GM12891 (cell line): Measurements from ENCODE around the gene ST7.

Experiments
- POLR2A ChIP-seq: IDR thresholded peaks from 2 replicates; pipeline ENCODE4 v1.6.1; 2011; ENCODE audit warnings: low read depth, low read length, control low read depth
- SPI1 ChIP-seq: IDR thresholded peaks from 2 replicates; pipeline ENCODE4 v1.6.1; 2011; ENCODE audit warnings: low read depth, low read length, control low read depth

DNA sequence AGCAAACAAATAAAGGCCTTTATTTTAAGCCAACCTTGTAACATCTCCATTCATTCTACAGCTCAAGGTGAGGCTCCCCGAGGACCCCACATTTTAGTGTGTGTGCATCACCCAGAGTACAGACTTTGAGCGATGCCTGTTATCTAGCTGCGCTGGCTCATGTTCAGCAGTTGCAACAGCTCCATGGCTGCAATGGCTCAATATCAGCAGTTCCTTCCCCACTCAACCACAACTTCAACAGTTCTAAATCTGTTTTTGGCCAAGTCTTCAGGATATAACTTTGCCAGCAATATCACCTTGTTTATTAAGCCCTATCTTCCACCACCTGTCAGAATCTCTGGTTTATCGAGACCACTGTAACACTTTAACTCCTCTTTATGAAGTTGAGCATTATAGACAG lies 273.8 kb downstream of the ST7 start:
- TF ChIP-seq POLR2A (no peak), SPI1 (no peak)
